ENCODE measurements around the gene CLIC4. TPM values are rescaled to one million over a fixed set of nuclear protein-coding genes. Genes with fewer than 3 reads are reported as not detected.

CLIC4 gene
- total RNA-seq, 3 donors from 2014 or later (not counting 1 experiment from before 2014, with no cell fraction given), result 3.8 to 11.5 (median 5.0) TPM

DNA sequence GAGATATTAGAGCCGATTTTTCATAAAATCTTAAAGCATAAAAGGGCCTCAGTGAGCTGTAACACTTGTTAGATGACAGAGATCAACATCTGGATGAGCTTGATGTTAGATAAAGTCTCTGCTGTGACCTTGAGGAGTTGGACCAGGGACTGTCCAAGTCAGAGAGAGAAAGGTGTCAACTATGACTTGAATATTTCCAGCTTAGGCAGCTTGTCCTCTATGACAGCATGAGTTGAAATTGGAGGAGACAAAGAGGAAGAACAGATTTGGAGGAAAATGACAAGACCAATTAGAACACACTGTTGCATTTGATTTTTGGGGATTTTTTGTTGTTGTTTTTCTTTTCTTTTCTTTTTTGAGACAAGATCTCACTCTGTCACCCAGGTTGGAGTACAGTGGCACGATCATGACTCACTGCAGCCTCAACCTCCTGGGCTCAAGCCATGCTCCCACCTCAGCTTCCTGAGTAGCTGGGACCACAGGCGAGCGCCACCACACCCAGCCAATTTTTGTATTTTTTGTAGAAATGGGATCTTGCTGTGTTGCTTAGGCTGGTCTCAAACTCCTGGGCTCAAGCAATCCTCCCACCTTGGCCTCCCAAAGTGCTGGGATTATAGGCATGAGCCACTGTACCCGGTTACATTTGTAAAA is 35.3 kb upstream of the CLIC4 start:
- Mint-ChIP-seq H3K36me3 (no peaks in the 10 kb centered on the region), H3K4me1 (peaks cover 25 to 28% of the 10 kb centered on the region in 2 donors), H3K4me3 (peak overlapping the region; percentile 60), H3K27me3 (ENCODE audit: low read depth in 2 of 2) (no peaks in the 10 kb centered on the region), H3K27ac (peak overlapping the region; percentile 32 to 34), H3K9me3 (no peaks in the 10 kb centered on the region)
- WGBS (ENCODE audit: insufficient coverage), result 46% methylated on average over 5 of the region's 5 CpGs
- no peak overlapping the region for H3K4me3 ChIP-seq (ENCODE audit: low read length)
- H3K9me3 ChIP-seq (ENCODE audit: control insufficient read depth, insufficient read depth, low read length), result no peaks in the 10 kb centered on the region
- intact Hi-C loops (cut with micrococcal nuclease), result no loop called here
- no peaks in the 10 kb centered on the region for H3K36me3 ChIP-seq (ENCODE audit: control insufficient read depth, insufficient read depth, low read length)
- H3K27ac ChIP-seq (ENCODE audit: low read length), result peak overlapping the region; percentile 3
- TF ChIP-seq, protein P1, sequence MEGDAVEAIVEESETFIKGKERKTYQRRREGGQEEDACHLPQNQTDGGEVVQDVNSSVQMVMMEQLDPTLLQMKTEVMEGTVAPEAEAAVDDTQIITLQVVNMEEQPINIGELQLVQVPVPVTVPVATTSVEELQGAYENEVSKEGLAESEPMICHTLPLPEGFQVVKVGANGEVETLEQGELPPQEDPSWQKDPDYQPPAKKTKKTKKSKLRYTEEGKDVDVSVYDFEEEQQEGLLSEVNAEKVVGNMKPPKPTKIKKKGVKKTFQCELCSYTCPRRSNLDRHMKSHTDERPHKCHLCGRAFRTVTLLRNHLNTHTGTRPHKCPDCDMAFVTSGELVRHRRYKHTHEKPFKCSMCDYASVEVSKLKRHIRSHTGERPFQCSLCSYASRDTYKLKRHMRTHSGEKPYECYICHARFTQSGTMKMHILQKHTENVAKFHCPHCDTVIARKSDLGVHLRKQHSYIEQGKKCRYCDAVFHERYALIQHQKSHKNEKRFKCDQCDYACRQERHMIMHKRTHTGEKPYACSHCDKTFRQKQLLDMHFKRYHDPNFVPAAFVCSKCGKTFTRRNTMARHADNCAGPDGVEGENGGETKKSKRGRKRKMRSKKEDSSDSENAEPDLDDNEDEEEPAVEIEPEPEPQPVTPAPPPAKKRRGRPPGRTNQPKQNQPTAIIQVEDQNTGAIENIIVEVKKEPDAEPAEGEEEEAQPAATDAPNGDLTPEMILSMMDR (IDR thresholded peaks at IDR 0.05), result no peak
- peak in 2 of 3 donors; percentile 43 to 45 for ATAC-seq
- H3K4me1 ChIP-seq (ENCODE audit: control insufficient read depth, insufficient read depth, low read length), result peaks cover 21% of the 10 kb centered on the region
- no peaks in the 10 kb centered on the region for H3K27me3 ChIP-seq (ENCODE audit: control insufficient read depth, insufficient read depth, low read length)
- DNase-seq, result peak; percentile 19 to 20

DNA sequence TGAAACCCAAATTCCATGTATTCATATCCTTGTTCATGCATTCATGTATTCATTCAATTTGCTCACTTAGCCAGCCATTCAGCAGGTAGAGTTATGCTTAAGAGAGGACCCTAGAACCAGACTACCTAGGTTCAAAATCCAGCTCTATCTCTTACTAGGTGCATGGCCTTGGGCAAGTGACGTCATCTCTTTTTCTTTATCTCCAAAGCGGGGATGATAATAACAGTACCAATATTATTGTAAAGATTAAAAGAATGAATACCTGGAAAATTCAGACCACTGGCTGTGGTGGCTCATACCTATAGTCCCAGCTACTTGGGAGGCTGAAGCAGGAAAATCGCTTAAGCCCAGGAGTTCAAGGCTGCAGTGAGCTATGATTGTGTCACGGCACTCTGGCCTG is 33.9 kb upstream of the CLIC4 start:
- H3K4me3 Mint-ChIP-seq, result no peak overlapping the region
- no peak overlapping the region for H3K27ac ChIP-seq (ENCODE audit: low read length)
- H3K27me3 Mint-ChIP-seq (ENCODE audit: low read depth in 2 of 2), result no peaks in the 10 kb centered on the region
- H3K4me1 Mint-ChIP-seq, result peaks cover 15 to 18% of the 10 kb centered on the region in 2 donors
- H3K9me3 Mint-ChIP-seq, result no peaks in the 10 kb centered on the region
- WGBS (ENCODE audit: insufficient coverage), result 98% methylated on average over 2 of the region's 4 CpGs
- no peak overlapping the region for H3K27ac Mint-ChIP-seq
- no peaks in the 10 kb centered on the region for H3K27me3 ChIP-seq (ENCODE audit: control insufficient read depth, insufficient read depth, low read length)
- ATAC-seq, result no peak
- H3K36me3 ChIP-seq (ENCODE audit: control insufficient read depth, insufficient read depth, low read length), result no peaks in the 10 kb centered on the region
- H3K4me1 ChIP-seq (ENCODE audit: control insufficient read depth, insufficient read depth, low read length), result peaks cover 12% of the 10 kb centered on the region
- intact Hi-C loops (cut with micrococcal nuclease), result no loop called here
- no peaks in the 10 kb centered on the region for H3K36me3 Mint-ChIP-seq
- H3K4me3 ChIP-seq (ENCODE audit: low read length), result no peak overlapping the region
- H3K9me3 ChIP-seq (ENCODE audit: control insufficient read depth, insufficient read depth, low read length), result no peaks in the 10 kb centered on the region
- TF ChIP-seq, protein P1 (IDR thresholded peaks at IDR 0.05), result no peak
- no peak for DNase-seq

DNA sequence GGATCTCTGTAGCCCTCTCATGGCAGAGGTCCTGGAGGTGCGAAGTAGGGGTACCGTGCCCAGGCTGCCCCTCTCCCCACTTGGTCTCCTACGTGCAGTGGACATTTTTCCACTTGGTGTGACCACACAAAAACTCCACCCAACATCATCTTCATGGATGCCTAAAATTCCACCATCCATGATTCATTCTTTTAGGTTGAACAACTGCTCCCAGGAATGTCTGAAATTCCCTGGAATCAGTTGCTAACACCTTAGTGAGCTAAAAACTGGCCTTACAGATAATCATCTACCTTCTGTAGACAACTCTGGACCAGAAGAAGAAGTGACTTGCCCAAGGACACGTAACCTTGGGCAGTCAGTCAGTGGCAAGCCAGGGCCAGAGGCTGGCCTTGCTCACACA is 32.1 kb upstream of the CLIC4 start:
- Histone ChIP-seq H3K9me3 (ENCODE audit: control insufficient read depth, insufficient read depth, low read length) (no peaks in the 10 kb centered on the region), H3K27me3 (ENCODE audit: control insufficient read depth, insufficient read depth, low read length) (no peaks in the 10 kb centered on the region), H3K36me3 (ENCODE audit: control insufficient read depth, insufficient read depth, low read length) (no peaks in the 10 kb centered on the region), H3K4me1 (ENCODE audit: control insufficient read depth, insufficient read depth, low read length) (peaks cover 12% of the 10 kb centered on the region), H3K4me3 (ENCODE audit: low read length) (no peak overlapping the region), H3K27ac (ENCODE audit: low read length) (no peak overlapping the region)
- Mint-ChIP-seq H3K9me3 (no peaks in the 10 kb centered on the region), H3K27me3 (ENCODE audit: low read depth in 2 of 2) (no peaks in the 10 kb centered on the region), H3K36me3 (no peaks in the 10 kb centered on the region), H3K4me1 (peaks cover 15 to 18% of the 10 kb centered on the region in 2 donors), H3K4me3 (no peak overlapping the region), H3K27ac (no peak overlapping the region)
- no peak for DNase-seq
- no peak for ATAC-seq
- TF ChIP-seq, protein P1 (IDR thresholded peaks at IDR 0.05), result no peak
- WGBS (ENCODE audit: insufficient coverage), result 92% methylated on average over 4 of the region's 4 CpGs
- intact Hi-C loops (cut with micrococcal nuclease), result no loop called here

DNA sequence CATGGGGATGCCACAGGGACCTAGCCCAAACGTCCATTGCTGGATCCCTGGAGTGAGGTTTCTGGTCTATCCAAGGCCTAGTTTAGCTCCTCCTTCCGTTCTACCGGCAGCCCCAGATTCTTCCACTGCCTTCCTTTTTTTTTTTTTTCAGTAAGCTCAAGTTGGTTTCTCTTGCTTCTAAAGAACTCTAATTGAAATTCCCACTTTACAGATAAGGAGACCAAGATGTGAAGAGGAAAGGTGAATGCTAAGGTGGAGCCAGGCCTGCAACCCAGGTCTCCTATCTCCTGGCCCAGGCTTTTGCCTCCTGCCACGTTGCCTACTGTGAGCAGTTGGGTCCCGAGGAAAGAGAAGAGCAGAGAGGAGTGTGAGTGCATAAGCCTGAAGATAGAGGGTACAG is 31.5 kb upstream of the CLIC4 start:
- Mint-ChIP-seq H3K9me3 (no peaks in the 10 kb centered on the region), H3K36me3 (no peaks in the 10 kb centered on the region), H3K27me3 (ENCODE audit: low read depth in 2 of 2) (no peaks in the 10 kb centered on the region), H3K4me3 (no peak overlapping the region), H3K27ac (no peak overlapping the region), H3K4me1 (peaks cover 15 to 18% of the 10 kb centered on the region in 2 donors)
- Histone ChIP-seq H3K9me3 (ENCODE audit: control insufficient read depth, insufficient read depth, low read length) (no peaks in the 10 kb centered on the region), H3K27me3 (ENCODE audit: control insufficient read depth, insufficient read depth, low read length) (no peaks in the 10 kb centered on the region), H3K27ac (ENCODE audit: low read length) (no peak overlapping the region), H3K4me3 (ENCODE audit: low read length) (no peak overlapping the region), H3K36me3 (ENCODE audit: control insufficient read depth, insufficient read depth, low read length) (no peaks in the 10 kb centered on the region), H3K4me1 (ENCODE audit: control insufficient read depth, insufficient read depth, low read length) (peaks cover 12% of the 10 kb centered on the region)
- DNase-seq, result no peak
- TF ChIP-seq, protein P1 (IDR thresholded peaks at IDR 0.05), result no peak
- ATAC-seq, result no peak
- intact Hi-C loops (cut with micrococcal nuclease), result no loop called here
- 77% methylated on average over 5 of the region's 5 CpGs for WGBS (ENCODE audit: insufficient coverage)

Data from natural killer cell (primary cell).